H1 (cell line): ENCODE results near the gene C2orf81. TPM values are rescaled to one million over a fixed set of nuclear protein-coding genes. Genes with fewer than 3 reads are reported as not detected.

Source experiments
- CTCF ChIA-PET: fragments of 300-600 bp; sonication (Branson Sonifier 250); formaldehyde crosslinking; loops from one replicate; lab custom pipeline; 2021; ENCODE audit not compliant: partially characterized antibody; lab: Charles Lee
- POLR2A ChIA-PET: fragments of 300-600 bp; sonication (Branson Sonifier 250); formaldehyde crosslinking; loops from one replicate; lab custom pipeline; 2021; ENCODE audit warnings: inconsistent platforms; ENCODE audit not compliant: partially characterized antibody; lab: Charles Lee
- DNase-seq, 2 experiments: peaks; one replicate each; pipeline versions ENCODE4 v3.0.0 to v3.0.0-alpha.2; 2010 to 2022; ENCODE audit warnings: low spot score in 2 of 2, low read depth in 1 of 2, mixed read lengths in 1 of 2
- FAIRE-seq: peaks from 2 replicates; lab custom pipeline; 2011; peaks lifted over from hg19 to GRCh38; lab: Jason Lieb, UNC
- H2AFZ ChIP-seq: 2 replicates; pipeline ENCODE4 v1.8.1; 2012; ENCODE audit warnings: low read length, inconsistent platforms
- H2AK5ac ChIP-seq: 2 replicates; pipeline ENCODE4 v1.6.1; 2013; ENCODE audit warnings: low read depth, low read length
- H2BK120ac ChIP-seq: replicated peaks from 2 replicates; pipeline ENCODE3; 2013; ENCODE audit warnings: low read depth, low read length, inconsistent platforms
- H2BK12ac ChIP-seq: 2 replicates; pipeline ENCODE4 v1.6.1; 2013; ENCODE audit warnings: low read depth, low read length
- H2BK15ac ChIP-seq: 2 replicates; pipeline ENCODE4 v1.6.1; 2013; ENCODE audit warnings: low read length
- H2BK20ac ChIP-seq: 2 replicates; pipeline ENCODE4 v1.6.1; 2013; ENCODE audit warnings: low read length
- H2BK5ac ChIP-seq: 2 replicates; pipeline ENCODE4 v1.6.1; 2013; ENCODE audit warnings: low read depth, low read length
- H3K14ac ChIP-seq: 2 replicates; pipeline ENCODE4 v1.6.1; 2013; ENCODE audit warnings: inconsistent platforms; ENCODE audit not compliant: insufficient read length
- H3K18ac ChIP-seq: 2 replicates; pipeline ENCODE4 v1.6.1; 2013; ENCODE audit warnings: low read length; ENCODE audit errors: extremely low read depth
- H3K23ac ChIP-seq: 2 replicates; pipeline ENCODE4 v1.6.1; 2013; ENCODE audit warnings: inconsistent platforms; ENCODE audit not compliant: insufficient read length
- H3K23me2 ChIP-seq: 2 replicates; pipeline ENCODE4 v1.6.1; 2013; ENCODE audit warnings: low read depth, low read length
- H3K27ac ChIP-seq: 2 replicates; pipeline ENCODE4 v1.6.1; 2011; ENCODE audit warnings: low read depth, low read length, inconsistent platforms
- H3K27me3 ChIP-seq, 4 experiments: replicated peaks in 1 of 4; 1 replicate in 1 of 4; 2 replicates in 3 of 4; pipeline versions ENCODE4 v1.6.1 to v1.8.1; 2011 to 2013; ENCODE audit warnings: low read length in 3 of 4, mild to moderate bottlenecking in 3 of 4, inconsistent platforms in 2 of 4, mixed read lengths in 2 of 4, moderate library complexity in 1 of 4; ENCODE audit not compliant: control insufficient read depth in 3 of 4, insufficient read depth in 3 of 4; ENCODE audit errors: extremely low read depth in 1 of 4
- H3K36me3 ChIP-seq, 4 experiments: 2 replicates each; pipeline versions ENCODE4 v1.6.1 to v1.8.1; 2011 to 2013; ENCODE audit warnings: mild to moderate bottlenecking in 4 of 4, low read length in 3 of 4, moderate library complexity in 2 of 4, control low read depth in 1 of 4, inconsistent platforms in 1 of 4; ENCODE audit not compliant: insufficient read depth in 4 of 4, control insufficient read depth in 2 of 4
- H3K4ac ChIP-seq: replicated peaks from 2 replicates; pipeline ENCODE3; 2013; ENCODE audit warnings: low read length, low read depth, mixed read lengths, inconsistent platforms; ENCODE audit not compliant: insufficient read length
- H3K4me1 ChIP-seq, 4 experiments: replicated peaks in 1 of 4; 1 replicate in 1 of 4; 2 replicates in 3 of 4; pipeline versions ENCODE4 v1.6.1 to v1.8.1; 2011 to 2013; ENCODE audit warnings: low read length in 3 of 4, inconsistent platforms in 2 of 4, mixed read lengths in 1 of 4; ENCODE audit not compliant: insufficient read depth in 4 of 4, control insufficient read depth in 3 of 4
- H3K4me2 ChIP-seq, 2 experiments: 2 replicates each; pipeline versions ENCODE4 v1.6.1 to v1.8.1; 2011 to 2013; ENCODE audit warnings: low read depth in 2 of 2, low read length in 2 of 2, control low read depth in 1 of 2, inconsistent platforms in 1 of 2, mild to moderate bottlenecking in 1 of 2; ENCODE audit not compliant: insufficient read depth in 1 of 2
- H3K4me3 ChIP-seq, 4 experiments: fragments of 200-600, 300-600 bp in 1 of 4; sonication (generic), shearing (Covaris generic), sonication (Bioruptor Twin) in 1 of 4; 2 replicates each; pipeline versions ENCODE4 v1.5.1 to v1.8.1; 2011 to 2016; ENCODE audit warnings: low read length in 4 of 4, low read depth in 3 of 4, control low read depth in 2 of 4, inconsistent platforms in 2 of 4, mild to moderate bottlenecking in 2 of 4, mixed read lengths in 1 of 4, moderate library complexity in 1 of 4; ENCODE audit not compliant: insufficient read depth in 2 of 4; ENCODE audit errors: extremely low read depth in 1 of 4
- H3K56ac ChIP-seq: replicated peaks from 2 replicates; pipeline ENCODE3; 2013; ENCODE audit warnings: low read depth, mild to moderate bottlenecking, mixed read lengths, low read length, inconsistent platforms; ENCODE audit not compliant: insufficient read length
- H3K79me1 ChIP-seq: 2 replicates; pipeline ENCODE4 v1.6.1; 2013; ENCODE audit warnings: low read depth, low read length, control low read depth
- H3K79me2 ChIP-seq, 2 experiments: 2 replicates each; pipeline versions ENCODE4 v1.6.1 to v1.8.1; 2012 to 2013; ENCODE audit warnings: low read length in 2 of 2, mild to moderate bottlenecking in 2 of 2, inconsistent platforms in 1 of 2; ENCODE audit not compliant: insufficient read depth in 2 of 2, control insufficient read depth in 1 of 2
- H3K9ac ChIP-seq, 4 experiments: replicated peaks in 1 of 4; 1 replicate in 1 of 4; 2 replicates in 3 of 4; pipeline versions ENCODE4 v1.6.1 to v1.8.1; 2011 to 2013; ENCODE audit warnings: low read depth in 3 of 4, low read length in 3 of 4, control low read depth in 2 of 4, mild to moderate bottlenecking in 2 of 4, moderate library complexity in 2 of 4, inconsistent platforms in 1 of 4; ENCODE audit errors: extremely low read depth in 1 of 4
- H3K9me3 ChIP-seq, 2 experiments: 2 replicates each; pipeline versions ENCODE4 v1.6.1 to v1.8.1; 2012 to 2013; ENCODE audit warnings: mild to moderate bottlenecking in 2 of 2, moderate library complexity in 2 of 2, control low read depth in 1 of 2, inconsistent platforms in 1 of 2, low read depth in 1 of 2, low read length in 1 of 2, mixed read lengths in 1 of 2; ENCODE audit not compliant: insufficient read depth in 2 of 2
- H4K20me1 ChIP-seq, 2 experiments: replicated peaks in 1 of 2; 2 replicates each; pipeline versions ENCODE3 to v1.8.1; 2011 to 2013; ENCODE audit warnings: inconsistent platforms in 2 of 2, low read length in 2 of 2, mild to moderate bottlenecking in 1 of 2; ENCODE audit not compliant: insufficient read depth in 2 of 2, control insufficient read depth in 1 of 2
- H4K5ac ChIP-seq: 2 replicates; pipeline ENCODE4 v1.6.1; 2013; ENCODE audit warnings: low read length, low read depth, mixed read lengths, inconsistent platforms; ENCODE audit not compliant: insufficient read length
- H4K8ac ChIP-seq: 2 replicates; pipeline ENCODE4 v1.8.0; 2013; ENCODE audit warnings: mild to moderate bottlenecking, moderate library complexity, low read length, inconsistent platforms; ENCODE audit not compliant: insufficient read depth; ENCODE audit errors: extremely low read depth
- H4K91ac ChIP-seq: replicated peaks from 2 replicates; pipeline ENCODE3; 2013; ENCODE audit warnings: low read length, mixed read lengths, inconsistent platforms; ENCODE audit not compliant: insufficient read length
- BACH1 ChIP-seq: IDR thresholded peaks from 2 replicates; pipeline ENCODE4 v1.6.1; 2012; ENCODE audit warnings: low read length, improper control_type of control experiment
- FOSL1 ChIP-seq: IDR thresholded peaks from 2 replicates; pipeline ENCODE4 v1.6.1; 2011; ENCODE audit warnings: mild to moderate bottlenecking, low read depth, low read length, moderate library complexity; ENCODE audit not compliant: insufficient read depth
- POLR2AphosphoS5 ChIP-seq: IDR thresholded peaks from 2 replicates; pipeline ENCODE4 v1.6.1; 2011; ENCODE audit warnings: low read depth, low read length
- TAF1 ChIP-seq: IDR thresholded peaks from 2 replicates; pipeline ENCODE4 v1.6.1; 2011; ENCODE audit warnings: mild to moderate bottlenecking, low read depth, low read length
- TCF12 ChIP-seq: IDR thresholded peaks from 2 replicates; pipeline ENCODE4 v1.6.1; 2011; ENCODE audit warnings: low read depth, mild to moderate bottlenecking, low read length
- WGBS, 2 experiments: shearing (Covaris generic) in 1 of 2; methylation state at CpG; one replicate each; pipeline versions ENCODE4 v1.1.6 to v1.1.7; 2013 to 2015; ENCODE audit warnings: low lambda C conversion rate in 2 of 2, mixed read lengths in 2 of 2, inconsistent platforms in 1 of 2, low coverage in 1 of 2, missing lambda C conversion rate in 1 of 2; ENCODE audit not compliant: insufficient replicate concordance in 2 of 2, insufficient coverage in 1 of 2, insufficient read length in 1 of 2; ENCODE audit errors: extremely low coverage in 1 of 2, missing lambda C conversion rate in 1 of 2; 5-methylcytosine and 5-hydroxymethylcytosine counted together
- polyA plus RNA-seq, 7 experiments: library from polyadenylated mRNA; depleted of rRNA in 3 of 7; stranded (reverse) in 5 of 7; unstranded in 2 of 7; fragments of >200 nt in 5 of 7; fragments of 200-250 nt in 2 of 7; gene quantifications; 1 replicate in 5 of 7; 2 replicates in 1 of 7; 4 replicates in 1 of 7; pipeline versions ENCODE4 v1.2.1 to v1.2.3, GENCODE V29; 2011 to 2013; ENCODE audit warnings: missing spikeins in 2 of 7, mixed read lengths in 2 of 7
- total RNA-seq: library from RNA; stranded (reverse); fragmentation: NEBNext Ultra II Directional; extraction: Animal tissue kit (Norgen Biotek cat#: 25700); gene quantifications from 2 replicates; pipeline ENCODE4 v1.2.1, GENCODE V29; 2021

C2orf81 gene
- total and polyA plus RNA-seq, 2 of the 8 experiments (the other 6 are each of a cell fraction or from before 2014, with no cell fraction given): 1.6 to 3.3 TPM

- Histone ChIP-seq H4K91ac (no peak overlapping the region), H3K4me2 (peak overlapping the region; percentile 68 to 92), H4K5ac (no peak overlapping the region), H2BK12ac (peak overlapping the region; percentile 62; the same call in 1 of the 2 replicates), H2BK120ac (no peak overlapping the region), H2BK5ac (no peak overlapping the region), H2AFZ (no peak overlapping the region), H3K23me2 (peaks cover 6% of the 10 kb centered on the region; the same call in 1 of the 2 replicates), H2BK20ac (no peak overlapping the region), H3K18ac (no peak overlapping the region), H3K36me3 (peaks cover 0 to 5% (median 1%) of the 10 kb centered on the region in 4 experiments; a peak in 1 of 8 replicates), H2BK15ac (no peak overlapping the region), H3K9ac (peak overlapping the region in 2 of 4 experiments; percentile 77; a peak in 2 of 7 replicates), H3K23ac (no peak overlapping the region), H3K27me3 (no peaks in the 10 kb centered on the region; a peak in 1 of 7 replicates), H3K4me3 (peak overlapping the region; percentile 69 to 90 (median 80); a peak in 5 of 8 replicates), H2AK5ac (no peak overlapping the region), H3K14ac (no peak overlapping the region), H3K79me2 (peaks cover 4 to 44% of the 10 kb centered on the region in 2 experiments; a peak in 2 of 4 replicates), H4K8ac (no peak overlapping the region), H3K4me1 (peaks cover 4 to 24% (median 17%) of the 10 kb centered on the region in 4 experiments; a peak in 6 of 7 replicates), H3K9me3 (no peaks in the 10 kb centered on the region), H3K27ac (no peak overlapping the region), H3K4ac (no peak overlapping the region), H4K20me1 (peaks cover 6 to 14% of the 10 kb centered on the region in 2 experiments), H3K79me1 (peaks cover 22% of the 10 kb centered on the region), H3K56ac (no peak overlapping the region)
- POLR2A ChIA-PET: interaction anchor here (0.7 to 3.9 kb wide), 11 partner anchors 8 to 74 kb away, joined by 3 to 66 read pairs (median 15); partner anchors contain the start of genes C2orf81, CCDC142, INO80B and TTC31
- FAIRE-seq: no peak
- 79% methylated on average over 2 of the region's 3 CpGs; no CpG with 5 or more reads in 1 of the 2 experiments for WGBS, 2 experiments
- DNase-seq: no peak
- CTCF ChIA-PET: interaction anchor here (0.8 to 3.1 kb wide), 11 partner anchors 8 to 136 kb away, joined by 3 to 16 read pairs (median 3); partner anchors contain the start of gene WBP1
- TF ChIP-seq BACH1: no peak
- no peak for TF ChIP-seq POLR2AphosphoS5
- no peak for TF ChIP-seq TCF12
- no peak for TF ChIP-seq FOSL1
- no peak for TF ChIP-seq TAF1
Measured at GRCh38 chr2:74439373-74439772, 18.0 kb upstream of the C2orf81 start.
